PC-3 (cell line): ENCODE data around the gene JAG2. TPM values are rescaled to one million over a fixed set of nuclear protein-coding genes. Genes with fewer than 3 reads are reported as not detected.

Source experiments
- ATAC-seq: fragments of 200-7000 bp; cut with Tn5 transposase; 2 replicates; pipeline ENCODE4 v1.9.1; 2020; ENCODE audit warnings: mild to moderate bottlenecking, moderate library complexity
- BruUV-seq: library from RNA; stranded (reverse); fragments of 400-500 nt; replicated peaks from 2 replicates; lab custom pipeline; 2021; lab: Mats Ljungman, UMichigan
- CTCF ChIA-PET: fragments of 300-600 bp; sonication (Branson Sonifier 250); formaldehyde crosslinking; loops from one replicate; lab custom pipeline; 2022; ENCODE audit warnings: antibody characterized with exemption; lab: Charles Lee
- POLR2A ChIA-PET: fragments of 300-600 bp; sonication (Branson Sonifier 250); formaldehyde crosslinking; loops from one replicate; lab custom pipeline; 2022; ENCODE audit warnings: antibody characterized with exemption; ENCODE audit not compliant: unreplicated experiment; lab: Charles Lee
- DNase-seq: peaks from one replicate; pipeline ENCODE4 v3.0.0-alpha.2; 2015
- H2AFZ ChIP-seq: fragments of 300-600 bp; sonication (generic); 2 replicates; pipeline ENCODE4 v1.6.0; 2016; ENCODE audit warnings: antibody characterized with exemption, low read length
- H3F3A ChIP-seq: fragments of 300-600 bp; sonication (generic); one replicate; pipeline ENCODE4 v1.6.0; 2017; ENCODE audit warnings: antibody characterized with exemption, low read length, control low read depth, mild to moderate bottlenecking; ENCODE audit not compliant: unreplicated experiment
- H3K27ac ChIP-seq: fragments of 300-600 bp; sonication (generic); 2 replicates; pipeline ENCODE4 v1.5.1; 2016; ENCODE audit warnings: mild to moderate bottlenecking, low read length
- H3K27me3 ChIP-seq: fragments of 300-600 bp; sonication (generic); 2 replicates; pipeline ENCODE4 v1.6.1; 2016; ENCODE audit warnings: low read length, mixed read lengths
- H3K36me3 ChIP-seq: fragments of 300-600 bp; sonication (generic); 2 replicates; pipeline ENCODE4 v1.6.1; 2016; ENCODE audit warnings: low read depth, mixed run types, low read length, mixed read lengths
- H3K4me1 ChIP-seq: fragments of 300-600 bp; sonication (generic); 2 replicates; pipeline ENCODE4 v1.5.1; 2016; ENCODE audit warnings: low read length; ENCODE audit not compliant: insufficient read depth
- H3K4me2 ChIP-seq: fragments of 300-600 bp; sonication (generic); 2 replicates; pipeline ENCODE4 v1.6.0; 2016; ENCODE audit warnings: low read length
- H3K4me3 ChIP-seq: fragments of 300-600 bp; sonication (generic); 2 replicates; pipeline ENCODE4 v1.5.1; 2016; ENCODE audit warnings: mild to moderate bottlenecking, low read length, mixed read lengths
- H3K79me2 ChIP-seq: fragments of 300-600 bp; sonication (generic); 2 replicates; pipeline ENCODE4 v1.6.1; 2017; ENCODE audit warnings: low read length, mixed read lengths
- H3K9ac ChIP-seq: fragments of 300-600 bp; sonication (generic); 2 replicates; pipeline ENCODE4 v1.6.0; 2016; ENCODE audit warnings: mild to moderate bottlenecking, low read length
- H3K9me2 ChIP-seq: fragments of 300-600 bp; sonication (generic); replicated peaks from 2 replicates; pipeline ENCODE4 v1.6.1; 2016; ENCODE audit warnings: mixed run types, low read length, mixed read lengths
- H3K9me3 ChIP-seq: fragments of 300-600 bp; sonication (generic); 2 replicates; pipeline ENCODE4 v1.6.1; 2016; ENCODE audit warnings: low read length, mixed read lengths
- H4K20me1 ChIP-seq: fragments of 300-600 bp; sonication (generic); 2 replicates; pipeline ENCODE4 v1.6.1; 2016; ENCODE audit warnings: low read length, mixed read lengths
- CTCF ChIP-seq: fragments of 300-600 bp; sonication (generic); conservative IDR thresholded peaks from 2 replicates; pipeline ENCODE4 v1.5.1; 2017; ENCODE audit warnings: antibody characterized with exemption, low read depth, mild to moderate bottlenecking, low read length
- EZH2 ChIP-seq: fragments of 300-600 bp; sonication (generic); IDR thresholded peaks from one replicate; pipeline ENCODE4 v1.6.1; 2017; ENCODE audit warnings: antibody characterized with exemption, mild to moderate bottlenecking, low read length; ENCODE audit not compliant: unreplicated experiment
- EZH2phosphoT487 ChIP-seq: fragments of 300-600 bp; sonication (generic); IDR thresholded peaks from 2 replicates; pipeline ENCODE4 v1.6.1; 2018; ENCODE audit warnings: mild to moderate bottlenecking, antibody characterized with exemption, low read length, borderline replicate concordance
- intact Hi-C: fragments of 100-400 bp; cut with micrococcal nuclease; formaldehyde crosslinking; loops from 2 replicates; pipeline ENCODE4 v1.9.0; 2023
- total RNA-seq: library from RNA; depleted of rRNA; stranded (reverse); fragments of >200 nt; gene quantifications from 2 replicates; pipeline ENCODE4 v1.2.3, GENCODE V29; 2014

JAG2 gene
- total RNA-seq, 1 experiment from 2014 or later, result 57.1 TPM

GRCh38 chr14:105169776-105170655, 1.4 kb upstream of the JAG2 start:
- DNase-seq (no peak), ATAC-seq (no peak)
- Histone ChIP-seq H3K79me2 (peaks cover 26% of the 10 kb centered on the region), H3K36me3 (no peaks in the 10 kb centered on the region), H2AFZ (no peak overlapping the region), H3K4me2 (no peak overlapping the region), H3K27ac (no peak overlapping the region), H3K9me2 (no peaks in the 10 kb centered on the region), H3K4me3 (no peak overlapping the region), H3K9me3 (no peaks in the 10 kb centered on the region), H3K27me3 (no peaks in the 10 kb centered on the region), H3F3A (no peaks in the 10 kb centered on the region), H3K4me1 (peaks cover 20% of the 10 kb centered on the region), H4K20me1 (0 out of 2 replicates have a peak, but pooled peaks cover under 1% of the 10 kb centered on the region), H3K9ac (no peak overlapping the region)
- TF ChIP-seq EZH2, result no peak
- TF ChIP-seq EZH2phosphoT487, result no peak
- TF ChIP-seq CTCF, result no peak
- intact Hi-C loops, result loop anchor here (5.0 kb wide), 1 partner anchor 78 kb away; no protein-coding TSS in a partner anchor
- POLR2A ChIA-PET, result no interaction called here
- CTCF ChIA-PET, result no interaction called here
- no TSS peak for BruUV-seq

- intact Hi-C loops, result loop anchor here (5.0 kb wide), 1 partner anchor 77 kb away; no protein-coding TSS in a partner anchor
- no peak overlapping the region for H3K27ac ChIP-seq
- H3K79me2 ChIP-seq, result peaks cover 35% of the 10 kb centered on the region
- H3F3A ChIP-seq, result no peaks in the 10 kb centered on the region
- no peaks in the 10 kb centered on the region for H3K36me3 ChIP-seq
- no peaks in the 10 kb centered on the region for H3K27me3 ChIP-seq
- CTCF ChIA-PET, result no interaction called here
- peaks cover 9% of the 10 kb centered on the region; the same call in 1 of the 2 replicates for H4K20me1 ChIP-seq
- peaks cover 21% of the 10 kb centered on the region for H3K4me1 ChIP-seq
- H2AFZ ChIP-seq, result no peak overlapping the region
- H3K9ac ChIP-seq, result no peak overlapping the region
- H3K9me2 ChIP-seq, result no peaks in the 10 kb centered on the region
- POLR2A ChIA-PET, result no interaction called here
- H3K9me3 ChIP-seq, result no peaks in the 10 kb centered on the region
- peak overlapping the region; percentile 46 for H3K4me3 ChIP-seq
- ATAC-seq, result peak; percentile 3; the same call in 1 of the 2 replicates
- H3K4me2 ChIP-seq, result peak overlapping the region; percentile 59; the same call in 1 of the 2 replicates
- no TSS peak for BruUV-seq
- no peak for DNase-seq
- peak; percentile 51 for TF ChIP-seq CTCF
- TF ChIP-seq EZH2, result no peak
Observed at GRCh38 chr14:105168979-105169507, 467 bp upstream of the JAG2 start.
